ENCODE measurements around the gene MAN2B1.

MAN2B1 gene

GRCh38 chr19:12610540-12611360, 55.8 kb downstream of the MAN2B1 start, which contains the start of the genes ZNF490 and ZNF791:
TSS of gene ZNF490 (minus strand) at chr19:12610813. CDS start at chr19:12610680, 133 bp downstream.
TSS of gene ZNF791 (plus strand) at chr19:12610920. CDS start at chr19:12611080, 160 bp downstream.
- DNase-seq = peak; percentile 99

- no peak for DNase-seq
These were observed 58.9 kb downstream of the MAN2B1 start for GRCh38 chr19:12607631-12608030.

- DNase-seq = no peak
These were observed 59.7 kb downstream of the MAN2B1 start for GRCh38 chr19:12606796-12607195.

- no peak for DNase-seq
These were observed 62.8 kb downstream of the MAN2B1 start for GRCh38 chr19:12603714-12604113.

GRCh38 chr19:12597594-12597993, 68.9 kb downstream of the MAN2B1 start:
- no peak for DNase-seq

- DNase-seq = no peak
These were observed 69.5 kb downstream of the MAN2B1 start for GRCh38 chr19:12596927-12597548.
